GM23248 (cell line): ENCODE measurements around the gene C2CD2L. TPM values are rescaled to one million over a fixed set of nuclear protein-coding genes. Genes with fewer than 3 reads are reported as not detected.
A peak's percentile ranks its signal among the peaks of the same experiment; 100 is the strongest.
"Not testable (repeated sequence)": the region's sequence is repeated elsewhere in the genome, so short reads cannot be mapped to it uniquely, and the experiment has no call there.

ENCODE experiments used
- DNase-seq: peaks from one replicate; pipeline ENCODE4 v3.0.0-alpha.2; 2015
- H2AFZ ChIP-seq: fragments of 200-600 bp; sonication (generic); 2 replicates; pipeline ENCODE4 v1.6.1; 2016; ENCODE audit warnings: antibody characterized with exemption
- H3F3A ChIP-seq: fragments of 200-600 bp; sonication (generic); 2 replicates; pipeline ENCODE4 v1.6.1; 2016; ENCODE audit warnings: mild to moderate bottlenecking, antibody characterized with exemption, mixed run types; ENCODE audit not compliant: insufficient read depth
- H3K27ac ChIP-seq: fragments of 200-600 bp; sonication (generic); 2 replicates; pipeline ENCODE4 v1.5.1; 2016; ENCODE audit warnings: mild to moderate bottlenecking
- H3K27me3 ChIP-seq: fragments of 200-600 bp; sonication (generic); replicated peaks from 2 replicates; pipeline ENCODE4 v1.6.1; 2016; ENCODE audit warnings: mild to moderate bottlenecking; ENCODE audit not compliant: insufficient read depth
- H3K36me3 ChIP-seq: fragments of 200-600 bp; sonication (generic); 2 replicates; pipeline ENCODE4 v1.6.1; 2016; ENCODE audit warnings: low read depth, mild to moderate bottlenecking
- H3K4me1 ChIP-seq: fragments of 200-600 bp; sonication (generic); 2 replicates; pipeline ENCODE4 v1.6.1; 2016; ENCODE audit warnings: mild to moderate bottlenecking; ENCODE audit not compliant: insufficient read depth
- H3K4me2 ChIP-seq: fragments of 200-600 bp; sonication (generic); one replicate; pipeline ENCODE4 v1.6.1; 2016; ENCODE audit warnings: mild to moderate bottlenecking; ENCODE audit not compliant: unreplicated experiment
- H3K4me3 ChIP-seq: fragments of 200-600 bp; sonication (generic); 2 replicates; pipeline ENCODE4 v1.5.1; 2016; ENCODE audit warnings: mild to moderate bottlenecking
- H3K79me2 ChIP-seq: fragments of 200-600 bp; sonication (generic); 2 replicates; pipeline ENCODE4 v1.6.1; 2016; ENCODE audit warnings: mild to moderate bottlenecking; ENCODE audit not compliant: insufficient read depth
- H3K9ac ChIP-seq: fragments of 200-600 bp; sonication (generic); 2 replicates; pipeline ENCODE4 v1.6.1; 2016; ENCODE audit warnings: mild to moderate bottlenecking
- H3K9me2 ChIP-seq: fragments of 200-600 bp; sonication (generic); 2 replicates; pipeline ENCODE4 v1.6.1; 2016; ENCODE audit warnings: mixed run types, mild to moderate bottlenecking, moderate library complexity; ENCODE audit not compliant: insufficient read depth
- H3K9me3 ChIP-seq: fragments of 200-600 bp; sonication (generic); one replicate; pipeline ENCODE4 v1.6.1; 2017; ENCODE audit warnings: low read depth
- H4K20me1 ChIP-seq: fragments of 200-600 bp; sonication (generic); 2 replicates; pipeline ENCODE4 v1.6.0; 2016; ENCODE audit not compliant: insufficient read depth
- EZH2 ChIP-seq: fragments of 200-600 bp; sonication (generic); IDR thresholded peaks from 2 replicates; pipeline ENCODE4 v1.6.1; 2018; ENCODE audit warnings: antibody characterized with exemption, mild to moderate bottlenecking; ENCODE audit not compliant: insufficient read depth, poor library complexity, severe bottlenecking
- EZH2phosphoT487 ChIP-seq: fragments of 200-600 bp; sonication (generic); IDR thresholded peaks from 2 replicates; pipeline ENCODE4 v1.6.1; 2018; ENCODE audit warnings: antibody characterized with exemption, moderate library complexity, mild to moderate bottlenecking, low read depth; ENCODE audit not compliant: insufficient read depth
- WGBS, 2 experiments: methylation state at CpG; one replicate each; pipeline ENCODE4 v1.1.6; 2015 to 2017; ENCODE audit warnings: low lambda C conversion rate in 2 of 2, low coverage in 1 of 2; ENCODE audit errors: missing lambda C conversion rate in 2 of 2; 5-methylcytosine and 5-hydroxymethylcytosine counted together
- in situ Hi-C: fragments of 300-500 bp; cut with MboI; formaldehyde crosslinking; loops from 2 replicates; pipeline ENCODE4 v1.15.0; 2020
- polyA plus RNA-seq: library from polyadenylated mRNA; unstranded; fragments of >200 nt; fragmentation: Nextera tagmentation; extraction: Ambion mirVana; gene quantifications from 2 replicates; pipeline ENCODE4 v1.2.1, GENCODE V29; 2016
- total RNA-seq: library from RNA; depleted of rRNA; stranded (reverse); fragments of >200 nt; shearing (Covaris generic); gene quantifications from 2 replicates; pipeline ENCODE4 v1.2.3, GENCODE V29; 2014; rRNA removed

The C2CD2L gene
- total RNA-seq (4.1 and 4.7 TPM in 2 replicates), polyA plus RNA-seq (2.6 and 3.1 TPM in 2 replicates)

GRCh38 chr11:119106564-119107537 is at the start of gene C2CD2L:
Gene C2CD2L, plus strand, starts transcription at chr11:119107344. Its CDS starts 398 bp downstream, at chr11:119107742.
- H3K9me2 ChIP-seq = no peaks in the 10 kb centered on the region
- peak within 1 kb of the TSS; percentile 96 for H2AFZ ChIP-seq
- WGBS, 2 experiments = 1 to 2% methylated on average over 17 to 49 of the region's 49 CpGs
- H3K79me2 ChIP-seq = peaks cover 44% of the 10 kb centered on the region
- H3K27me3 ChIP-seq = no peaks in the 10 kb centered on the region
- H3K36me3 ChIP-seq = no peaks in the 10 kb centered on the region
- in situ Hi-C loops = no loop called here
- TF ChIP-seq EZH2phosphoT487 (no peak), EZH2 (no peak)
- peak; percentile 98 for DNase-seq
- peaks cover 16% of the 10 kb centered on the region; the same call in 1 of the 2 replicates for H3F3A ChIP-seq
- peak within 1 kb of the TSS; percentile 75 for H3K27ac ChIP-seq
- H4K20me1 ChIP-seq = no peaks in the 10 kb centered on the region
- peaks cover 24% of the 10 kb centered on the region for H3K4me1 ChIP-seq
- H3K4me3 ChIP-seq = peak within 1 kb of the TSS; percentile 94
- no peaks in the 10 kb centered on the region for H3K9me3 ChIP-seq
- H3K9ac ChIP-seq = peak within 1 kb of the TSS; percentile 90
- peak within 1 kb of the TSS; percentile 84 for H3K4me2 ChIP-seq

- in situ Hi-C loops, H3K4me3 ChIP-seq, H3K27me3 ChIP-seq, H2AFZ ChIP-seq, H3K9me2 ChIP-seq, H3K9me3 ChIP-seq, DNase-seq, H3K27ac ChIP-seq, H4K20me1 ChIP-seq, H3K4me2 ChIP-seq, H3K9ac ChIP-seq, H3K36me3 ChIP-seq: not testable (repeated sequence)
- WGBS, 2 experiments = 86% methylated on average over 22 of the region's 35 CpGs; no CpG with 5 or more reads in 1 of the 2 experiments
- H3K4me1 ChIP-seq = peaks cover 20% of the 10 kb centered on the region; the same call in 1 of the 2 replicates
- H3F3A ChIP-seq = peaks cover 10% of the 10 kb centered on the region; the same call in 1 of the 2 replicates
- H3K79me2 ChIP-seq = peaks cover 57% of the 10 kb centered on the region
Observed at GRCh38 chr11:119059128-119059527, 48.0 kb upstream of the C2CD2L start.

- 82 to 93% methylated on average over 2 to 3 of the region's 3 CpGs for WGBS, 2 experiments
- in situ Hi-C loops = no loop called here
- DNase-seq = no peak
- H2AFZ ChIP-seq = no peak overlapping the region
- TF ChIP-seq EZH2 = no peak
- no peak for TF ChIP-seq EZH2phosphoT487
- H4K20me1 ChIP-seq = no peaks in the 10 kb centered on the region
- no peaks in the 10 kb centered on the region for H3K36me3 ChIP-seq
- H3K27ac ChIP-seq = no peak overlapping the region
- no peak overlapping the region for H3K4me2 ChIP-seq
- H3F3A ChIP-seq = peaks cover 15% of the 10 kb centered on the region
- no peaks in the 10 kb centered on the region for H3K9me3 ChIP-seq
- H3K4me1 ChIP-seq = peaks cover 14% of the 10 kb centered on the region
- H3K4me3 ChIP-seq = no peak overlapping the region
- peaks cover 55% of the 10 kb centered on the region for H3K79me2 ChIP-seq
- H3K9me2 ChIP-seq = no peaks in the 10 kb centered on the region
- H3K27me3 ChIP-seq = no peaks in the 10 kb centered on the region
- no peak overlapping the region for H3K9ac ChIP-seq
Observed at GRCh38 chr11:119061256-119061655, 45.9 kb upstream of the C2CD2L start.

- H4K20me1 ChIP-seq = no peaks in the 10 kb centered on the region
- H3F3A ChIP-seq = peaks cover 20% of the 10 kb centered on the region
- H3K4me2 ChIP-seq = no peak overlapping the region
- H3K27me3 ChIP-seq = no peaks in the 10 kb centered on the region
- H3K79me2 ChIP-seq = peaks cover 57% of the 10 kb centered on the region
- H3K9me3 ChIP-seq = no peaks in the 10 kb centered on the region
- peak; percentile 73 for DNase-seq
- H3K9ac ChIP-seq = no peak overlapping the region
- TF ChIP-seq EZH2 (no peak), EZH2phosphoT487 (no peak)
- peak overlapping the region; percentile 35; the same call in 1 of the 2 replicates for H3K27ac ChIP-seq
- 51 to 53% methylated on average over 5 of the region's 5 CpGs for WGBS, 2 experiments
- H3K4me3 ChIP-seq = no peak overlapping the region
- in situ Hi-C loops = no loop called here
- no peak overlapping the region for H2AFZ ChIP-seq
- no peaks in the 10 kb centered on the region for H3K36me3 ChIP-seq
- peaks cover 20% of the 10 kb centered on the region for H3K4me1 ChIP-seq
- H3K9me2 ChIP-seq = no peaks in the 10 kb centered on the region
Observed at GRCh38 chr11:119062779-119063178, 44.4 kb upstream of the C2CD2L start.
